GM12878 (cell line): ENCODE results near the gene APC2. TPM values are rescaled to one million over a fixed set of nuclear protein-coding genes. Genes with fewer than 3 reads are reported as not detected.

Experiments used
- ATAC-seq: fragments of 200-7000 bp; cut with Tn5 transposase; 3 replicates; pipeline ENCODE4 v1.9.1; 2020; ENCODE audit warnings: mild to moderate bottlenecking, moderate library complexity
- BruUV-seq: library from RNA; stranded (reverse); fragments of 400-500 nt; replicated peaks from 2 replicates; lab custom pipeline; 2021; lab: Mats Ljungman, UMichigan
- CTCF ChIA-PET: fragments of 300-600 bp; sonication (Branson Sonifier 250); formaldehyde crosslinking; extraction: SDS; loops from one replicate; lab custom pipeline; 2021; ENCODE audit warnings: inconsistent platforms; lab: Yijun Ruan, JAX
- POLR2A ChIA-PET: fragments of 350-600 bp; formaldehyde crosslinking; extraction: SDS; loops from one replicate; lab custom pipeline; 2021; ENCODE audit warnings: inconsistent platforms; lab: Charles Lee
- RAD21 ChIA-PET: fragments of 300-600 bp; sonication (Branson Sonifier 250); formaldehyde crosslinking; loops from one replicate; lab custom pipeline; 2023; ENCODE audit warnings: antibody characterized with exemption; ENCODE audit not compliant: unreplicated experiment; lab: Charles Lee
- SMC1A ChIA-PET: fragments of 300-600 bp; sonication (Branson Sonifier 250); formaldehyde crosslinking; loops from one replicate; lab custom pipeline; 2023; ENCODE audit not compliant: unreplicated experiment, uncharacterized antibody; lab: Charles Lee
- DNase-seq: peaks from one replicate; pipeline ENCODE4 v3.0.0-alpha.2; 2011; ENCODE audit warnings: low read depth, low spot score
- FAIRE-seq: peaks from 3 replicates; lab custom pipeline; 2011; peaks lifted over from hg19 to GRCh38; lab: Jason Lieb, UNC
- H2AFZ ChIP-seq: 2 replicates; pipeline ENCODE4 v1.6.0; 2011; ENCODE audit warnings: low read depth, low read length, control low read depth; ENCODE audit not compliant: control insufficient read depth
- H3K27ac ChIP-seq: 2 replicates; pipeline ENCODE4 v1.5.1; 2011; ENCODE audit warnings: control low read depth; ENCODE audit not compliant: control insufficient read depth, insufficient read depth
- H3K27me3 ChIP-seq, 2 experiments: replicated peaks in 1 of 2; 2 replicates each; pipeline versions ENCODE4 v1.6.0 to v1.6.1; 2011; ENCODE audit warnings: low read length in 1 of 2; ENCODE audit not compliant: control insufficient read depth in 2 of 2, insufficient read depth in 2 of 2
- H3K36me3 ChIP-seq, 2 experiments: 2 replicates each; pipeline ENCODE4 v1.5.1; 2011; ENCODE audit warnings: low read length in 1 of 2; ENCODE audit not compliant: control insufficient read depth in 2 of 2, insufficient read depth in 2 of 2
- H3K4me1 ChIP-seq: 2 replicates; pipeline ENCODE4 v1.6.1; 2011; ENCODE audit warnings: mild to moderate bottlenecking, low read length, moderate library complexity, mixed read lengths; ENCODE audit not compliant: control insufficient read depth, insufficient read depth
- H3K4me2 ChIP-seq: 2 replicates; pipeline ENCODE4 v1.6.0; 2011; ENCODE audit warnings: control low read depth; ENCODE audit not compliant: control insufficient read depth, insufficient read depth
- H3K4me3 ChIP-seq: fragments of 200-600 bp; sonication (generic); 2 replicates; pipeline ENCODE4 v1.5.1; 2016
- H3K79me2 ChIP-seq: 2 replicates; pipeline ENCODE4 v1.6.0; 2011; ENCODE audit warnings: low read length; ENCODE audit not compliant: control insufficient read depth, insufficient read depth
- H3K9ac ChIP-seq: 2 replicates; pipeline ENCODE4 v1.8.0; 2011; ENCODE audit warnings: low read length, control low read depth, mixed read lengths; ENCODE audit not compliant: control insufficient read depth, insufficient read depth
- H3K9me3 ChIP-seq: replicated peaks from 3 replicates; pipeline ENCODE4 v1.5.1; 2011; ENCODE audit warnings: mild to moderate bottlenecking, low read length; ENCODE audit not compliant: control insufficient read depth, insufficient read depth
- H4K20me1 ChIP-seq: 2 replicates; pipeline ENCODE4 v1.6.0; 2011; ENCODE audit not compliant: control insufficient read depth, insufficient read depth
- ASH2L ChIP-seq: fragments of 300-600, 200-600 bp; sonication (generic); IDR thresholded peaks from 2 replicates; pipeline ENCODE4 v1.6.1; 2017; ENCODE audit warnings: low read depth, mild to moderate bottlenecking, borderline replicate concordance
- BACH1 ChIP-seq: fragments of 450-650 bp; IDR thresholded peaks from 2 replicates; pipeline ENCODE4 v1.6.1; 2017; ENCODE audit warnings: mild to moderate bottlenecking, borderline replicate concordance
- CHD4 ChIP-seq: fragments of 200-600 bp; sonication (generic); IDR thresholded peaks from 2 replicates; pipeline ENCODE4 v1.6.1; 2016; ENCODE audit warnings: mild to moderate bottlenecking
- CREB1 ChIP-seq: IDR thresholded peaks from 2 replicates; pipeline ENCODE4 v1.6.1; 2012; ENCODE audit warnings: low read depth, mild to moderate bottlenecking, inconsistent platforms
- EED ChIP-seq: sonication (generic); IDR thresholded peaks from 2 replicates; pipeline ENCODE4 v1.6.1; 2016; ENCODE audit warnings: antibody characterized with exemption, low read depth
- ETV6 ChIP-seq, 2 experiments: fragments of 450-650 bp in 1 of 2; IDR thresholded peaks in 1 of 2; conservative IDR thresholded peaks in 1 of 2; 2 replicates each; pipeline ENCODE4 v1.6.1; 2014; ENCODE audit warnings: antibody characterized with exemption in 1 of 2, borderline replicate concordance in 1 of 2, low read depth in 1 of 2, mild to moderate bottlenecking in 1 of 2, moderate library complexity in 1 of 2
- EZH2 ChIP-seq: IDR thresholded peaks from 2 replicates; pipeline ENCODE4 v1.6.1; 2012; ENCODE audit warnings: low read depth, mild to moderate bottlenecking, control low read depth, inconsistent platforms, low read length, borderline replicate concordance; ENCODE audit not compliant: control insufficient read depth
- FOXM1 ChIP-seq: IDR thresholded peaks from 2 replicates; pipeline ENCODE4 v1.6.1; 2012; ENCODE audit warnings: low read depth, mild to moderate bottlenecking, inconsistent platforms, low read length, moderate library complexity
- GATAD2B ChIP-seq: fragments of 450-650 bp; conservative IDR thresholded peaks from 2 replicates; pipeline ENCODE4 v1.6.1; 2017; ENCODE audit warnings: low read depth, mild to moderate bottlenecking, moderate library complexity
- JUNB ChIP-seq: IDR thresholded peaks from 2 replicates; pipeline ENCODE4 v1.6.1; 2016; ENCODE audit warnings: antibody characterized with exemption, mild to moderate bottlenecking
- KDM1A ChIP-seq: fragments of 200-600 bp; sonication (generic); IDR thresholded peaks from 2 replicates; pipeline ENCODE4 v1.6.1; 2016; ENCODE audit warnings: borderline replicate concordance
- MTA2 ChIP-seq: fragments of 450-650 bp; IDR thresholded peaks from 2 replicates; pipeline ENCODE4 v1.6.1; 2016; ENCODE audit warnings: low read depth, mild to moderate bottlenecking, moderate library complexity
- NBN ChIP-seq: fragments of 450-650 bp; IDR thresholded peaks from 2 replicates; pipeline ENCODE4 v1.6.1; 2016
- NR2F1 ChIP-seq: fragments of 450-650 bp; conservative IDR thresholded peaks from 2 replicates; pipeline ENCODE4 v1.6.1; 2017; ENCODE audit warnings: mild to moderate bottlenecking
- POLR2A ChIP-seq: IDR thresholded peaks from 2 replicates; pipeline ENCODE4 v1.6.1; 2011; ENCODE audit warnings: low read depth, mild to moderate bottlenecking, low read length
- POLR2AphosphoS2 ChIP-seq: IDR thresholded peaks from 2 replicates; pipeline ENCODE4 v1.6.1; 2011; ENCODE audit warnings: low read depth, mild to moderate bottlenecking, low read length, improper control_type of control experiment, moderate library complexity
- POLR2AphosphoS5 ChIP-seq: IDR thresholded peaks from 2 replicates; pipeline ENCODE4 v1.6.1; 2011; ENCODE audit warnings: mild to moderate bottlenecking, low read length, inconsistent platforms
- POU2F2 ChIP-seq: IDR thresholded peaks from 3 replicates; pipeline ENCODE4 v1.6.1; 2011; ENCODE audit warnings: low read depth, mild to moderate bottlenecking, low read length, borderline replicate concordance
- WGBS: methylation state at CpG from one replicate; pipeline ENCODE4 v1.1.6; 2016; ENCODE audit warnings: low lambda C conversion rate; ENCODE audit not compliant: insufficient replicate concordance, insufficient coverage; ENCODE audit errors: missing lambda C conversion rate; 5-methylcytosine and 5-hydroxymethylcytosine counted together
- in situ Hi-C: fragments of 300-500 bp; cut with MboI; formaldehyde crosslinking; loops from 9 replicates; pipeline ENCODE4 v1.14.3; 2018; ENCODE audit warnings: mixed read lengths
- intact Hi-C: fragments of 100-400 bp; cut with micrococcal nuclease; formaldehyde crosslinking; loops from one replicate; pipeline ENCODE4 v1.14.2; 2022; ENCODE audit not compliant: unreplicated experiment
- polyA plus RNA-seq, 11 experiments: library from polyadenylated mRNA; depleted of rRNA in 4 of 11; unstranded in 6 of 11; stranded (reverse) in 5 of 11; fragments of >200 nt; fragmentation: Nextera tagmentation in 4 of 11; fragmentation: Illumina TruSeq in 1 of 11; extraction: Ambion mirVana in 4 of 11; extraction: Trizol in 1 of 11; gene quantifications; 1 replicate in 1 of 11; 2 replicates in 10 of 11; pipeline versions ENCODE4 v1.2.1 to v1.2.3, GENCODE V29; 2011 to 2016; ENCODE audit warnings: inconsistent platforms in 2 of 11, missing spikeins in 2 of 11, low read depth in 1 of 11
- total RNA-seq, 4 experiments: library from RNA; depleted of rRNA in 3 of 4; stranded (reverse); fragments of >200 nt in 3 of 4; fragmentation: Illumina TruSeq in 1 of 4; extraction: Trizol in 1 of 4; gene quantifications; 2 replicates each; pipeline versions ENCODE4 v1.2.1 to v1.2.3, GENCODE V29; 2013 to 2021
- TF ChIP-seq, protein P1 (sequence below): fragments of 450-650 bp; IDR thresholded peaks from 2 replicates; pipeline ENCODE4 v1.6.1; 2018; ENCODE audit warnings: mild to moderate bottlenecking, low read depth, moderate library complexity; ENCODE audit not compliant: partially characterized antibody
- TF ChIP-seq, protein P2 (sequence below): fragments of 450-650 bp; IDR thresholded peaks from 2 replicates; pipeline ENCODE4 v1.6.1; 2017; ENCODE audit warnings: mild to moderate bottlenecking, moderate library complexity

APC2 gene
- total and polyA plus RNA-seq, 10 of the 15 experiments (the other 5 are each of a cell fraction or from before 2014, with no cell fraction given) = under 0.01 to 0.73 (median 0.04) TPM; not detected in 5

DNA sequence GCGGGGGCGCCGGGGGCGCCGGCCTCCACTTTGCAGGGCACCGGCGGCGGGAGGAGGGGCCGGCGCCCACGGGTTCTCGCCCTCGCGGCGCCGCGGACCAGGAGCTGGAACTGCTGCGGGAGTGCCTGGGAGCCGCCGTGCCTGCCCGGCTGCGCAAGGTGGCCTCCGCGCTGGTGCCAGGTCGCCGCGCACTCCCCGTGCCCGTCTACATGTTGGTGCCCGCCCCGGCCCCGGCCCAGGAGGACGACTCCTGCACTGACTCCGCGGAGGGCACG is 17.2 kb downstream of the APC2 start:
- ATAC-seq = no peak
- H4K20me1 ChIP-seq = peaks cover 7% of the 10 kb centered on the region
- H3K27me3 ChIP-seq = peaks cover 10 to 27% of the 10 kb centered on the region in 2 experiments
- H2AFZ ChIP-seq = no peak overlapping the region
- no peaks in the 10 kb centered on the region for H3K36me3 ChIP-seq
- no TSS peak for BruUV-seq
- H3K9me3 ChIP-seq = no peaks in the 10 kb centered on the region
- ChIA-PET RAD21 (no interaction called here), POLR2A (no interaction called here), CTCF (no interaction called here), SMC1A (no interaction called here)
- H3K4me3 ChIP-seq = no peak overlapping the region
- DNase-seq = no peak
- peaks cover 7% of the 10 kb centered on the region for H3K4me1 ChIP-seq
- H3K9ac ChIP-seq = no peak overlapping the region
- H3K4me2 ChIP-seq = no peak overlapping the region
- TF ChIP-seq JUNB = no peak
- no peak for TF ChIP-seq CREB1
- TF ChIP-seq EZH2 = no peak
- TF ChIP-seq ASH2L = no peak
- no peak for TF ChIP-seq NR2F1
- TF ChIP-seq POLR2A = no peak
- no peak for TF ChIP-seq BACH1
- TF ChIP-seq NBN = no peak
- TF ChIP-seq, protein P1, sequence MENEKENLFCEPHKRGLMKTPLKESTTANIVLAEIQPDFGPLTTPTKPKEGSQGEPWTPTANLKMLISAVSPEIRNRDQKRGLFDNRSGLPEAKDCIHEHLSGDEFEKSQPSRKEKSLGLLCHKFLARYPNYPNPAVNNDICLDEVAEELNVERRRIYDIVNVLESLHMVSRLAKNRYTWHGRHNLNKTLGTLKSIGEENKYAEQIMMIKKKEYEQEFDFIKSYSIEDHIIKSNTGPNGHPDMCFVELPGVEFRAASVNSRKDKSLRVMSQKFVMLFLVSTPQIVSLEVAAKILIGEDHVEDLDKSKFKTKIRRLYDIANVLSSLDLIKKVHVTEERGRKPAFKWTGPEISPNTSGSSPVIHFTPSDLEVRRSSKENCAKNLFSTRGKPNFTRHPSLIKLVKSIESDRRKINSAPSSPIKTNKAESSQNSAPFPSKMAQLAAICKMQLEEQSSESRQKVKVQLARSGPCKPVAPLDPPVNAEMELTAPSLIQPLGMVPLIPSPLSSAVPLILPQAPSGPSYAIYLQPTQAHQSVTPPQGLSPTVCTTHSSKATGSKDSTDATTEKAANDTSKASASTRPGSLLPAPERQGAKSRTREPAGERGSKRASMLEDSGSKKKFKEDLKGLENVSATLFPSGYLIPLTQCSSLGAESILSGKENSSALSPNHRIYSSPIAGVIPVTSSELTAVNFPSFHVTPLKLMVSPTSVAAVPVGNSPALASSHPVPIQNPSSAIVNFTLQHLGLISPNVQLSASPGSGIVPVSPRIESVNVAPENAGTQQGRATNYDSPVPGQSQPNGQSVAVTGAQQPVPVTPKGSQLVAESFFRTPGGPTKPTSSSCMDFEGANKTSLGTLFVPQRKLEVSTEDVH = no peak
- TF ChIP-seq, protein P2, sequence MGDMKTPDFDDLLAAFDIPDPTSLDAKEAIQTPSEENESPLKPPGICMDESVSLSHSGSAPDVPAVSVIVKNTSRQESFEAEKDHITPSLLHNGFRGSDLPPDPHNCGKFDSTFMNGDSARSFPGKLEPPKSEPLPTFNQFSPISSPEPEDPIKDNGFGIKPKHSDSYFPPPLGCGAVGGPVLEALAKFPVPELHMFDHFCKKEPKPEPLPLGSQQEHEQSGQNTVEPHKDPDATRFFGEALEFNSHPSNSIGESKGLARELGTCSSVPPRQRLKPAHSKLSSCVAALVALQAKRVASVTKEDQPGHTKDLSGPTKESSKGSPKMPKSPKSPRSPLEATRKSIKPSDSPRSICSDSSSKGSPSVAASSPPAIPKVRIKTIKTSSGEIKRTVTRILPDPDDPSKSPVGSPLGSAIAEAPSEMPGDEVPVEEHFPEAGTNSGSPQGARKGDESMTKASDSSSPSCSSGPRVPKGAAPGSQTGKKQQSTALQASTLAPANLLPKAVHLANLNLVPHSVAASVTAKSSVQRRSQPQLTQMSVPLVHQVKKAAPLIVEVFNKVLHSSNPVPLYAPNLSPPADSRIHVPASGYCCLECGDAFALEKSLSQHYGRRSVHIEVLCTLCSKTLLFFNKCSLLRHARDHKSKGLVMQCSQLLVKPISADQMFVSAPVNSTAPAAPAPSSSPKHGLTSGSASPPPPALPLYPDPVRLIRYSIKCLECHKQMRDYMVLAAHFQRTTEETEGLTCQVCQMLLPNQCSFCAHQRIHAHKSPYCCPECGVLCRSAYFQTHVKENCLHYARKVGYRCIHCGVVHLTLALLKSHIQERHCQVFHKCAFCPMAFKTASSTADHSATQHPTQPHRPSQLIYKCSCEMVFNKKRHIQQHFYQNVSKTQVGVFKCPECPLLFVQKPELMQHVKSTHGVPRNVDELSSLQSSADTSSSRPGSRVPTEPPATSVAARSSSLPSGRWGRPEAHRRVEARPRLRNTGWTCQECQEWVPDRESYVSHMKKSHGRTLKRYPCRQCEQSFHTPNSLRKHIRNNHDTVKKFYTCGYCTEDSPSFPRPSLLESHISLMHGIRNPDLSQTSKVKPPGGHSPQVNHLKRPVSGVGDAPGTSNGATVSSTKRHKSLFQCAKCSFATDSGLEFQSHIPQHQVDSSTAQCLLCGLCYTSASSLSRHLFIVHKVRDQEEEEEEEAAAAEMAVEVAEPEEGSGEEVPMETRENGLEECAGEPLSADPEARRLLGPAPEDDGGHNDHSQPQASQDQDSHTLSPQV = no peak
- no peak for TF ChIP-seq EED
- TF ChIP-seq POU2F2 = no peak
- TF ChIP-seq KDM1A = no peak
- no peak for TF ChIP-seq CHD4
- TF ChIP-seq ETV6 (conservative IDR thresholded peaks at IDR 0.05 in 1 of 2, IDR thresholded peaks at IDR 0.05 in 1 of 2; ENCODE audit: borderline replicate concordance in 1 of 2, low read depth in 1 of 2) = no peak
- TF ChIP-seq POLR2AphosphoS2 = no peak
- TF ChIP-seq FOXM1 = no peak
- no peak for TF ChIP-seq GATAD2B
- no peak for TF ChIP-seq MTA2
- TF ChIP-seq POLR2AphosphoS5 = no peak
- H3K79me2 ChIP-seq = no peaks in the 10 kb centered on the region
- intact Hi-C loops (no loop called here), in situ Hi-C loops (no loop called here)
- H3K27ac ChIP-seq = no peak overlapping the region
- no peak for FAIRE-seq
- WGBS = 9% methylated on average over 20 of the region's 36 CpGs
